OCI-M1 (cell line): ENCODE data around the gene GTF2H2.
"Not testable (repeated sequence)": the region's sequence is repeated elsewhere in the genome, so short reads cannot be mapped to it uniquely, and the experiment has no call there.

Experiments
- DNase-seq: peaks from one replicate; lab custom pipeline; 2025; lab: John Stamatoyannopoulos, UW

The GTF2H2 gene

DNA sequence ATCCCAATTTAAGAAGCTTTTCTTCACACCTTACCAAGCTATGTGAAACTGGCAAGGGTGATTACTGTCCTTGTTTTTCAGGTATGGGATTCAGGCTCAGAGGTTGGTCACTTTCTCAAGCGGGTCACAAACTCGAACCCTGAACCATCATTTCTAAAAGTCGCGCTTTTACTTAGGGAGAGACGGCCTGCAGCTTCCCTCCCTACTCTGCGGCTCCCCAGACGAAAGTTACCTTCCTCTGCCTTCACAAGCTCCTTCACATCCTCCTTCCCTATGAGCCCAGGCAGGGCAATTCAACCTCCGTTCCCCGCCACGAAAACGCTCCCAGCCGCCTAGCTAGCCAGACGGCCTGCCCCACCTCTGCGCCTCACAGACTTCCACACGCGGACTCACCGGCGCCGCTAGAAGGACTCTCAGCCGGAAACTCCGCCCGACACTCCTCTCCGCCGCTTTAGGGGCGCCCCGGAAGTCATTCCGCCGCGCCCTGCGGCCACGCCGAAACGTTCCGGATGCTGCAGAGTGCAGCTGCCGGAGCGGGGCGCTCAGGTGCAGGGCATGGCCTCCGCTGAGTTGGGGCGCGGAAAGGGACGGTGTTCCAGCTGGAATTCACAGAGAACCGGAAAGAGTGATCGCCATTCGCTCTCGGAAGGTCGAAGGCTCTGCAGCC is at the start of gene GTF2H2:
Gene GTF2H2 (minus strand): TSS at position 415 of the 667 bp plus-strand sequence. CDS start 4,913 bp downstream, outside the sequence.
- not testable (repeated sequence) for DNase-seq

DNA sequence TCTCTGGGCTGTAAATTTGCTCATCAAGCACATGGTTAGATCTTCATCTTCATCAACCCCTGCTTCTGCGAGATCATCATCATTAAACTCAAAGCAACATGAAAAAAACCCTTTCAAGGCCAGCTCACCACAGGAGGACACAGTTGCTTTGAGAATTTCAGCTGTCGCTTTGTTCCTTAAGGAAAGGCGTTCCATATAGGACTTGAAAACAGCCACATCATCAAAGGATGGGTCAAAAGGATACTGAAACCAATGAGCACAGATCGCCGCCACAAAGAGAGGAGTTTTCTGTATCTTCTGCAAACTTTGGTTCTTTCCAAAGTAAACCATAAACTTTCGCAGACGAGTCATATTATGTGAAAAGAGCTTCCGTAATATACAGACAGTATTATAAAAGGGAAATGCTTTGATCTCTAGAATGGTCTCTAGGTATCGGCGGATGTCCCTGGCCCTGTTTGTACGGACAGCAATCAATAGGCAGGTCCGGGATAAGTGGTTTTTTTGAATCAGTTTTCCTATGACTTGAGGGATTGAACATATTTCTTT is 42.3 kb upstream of the GTF2H2 start:
- not testable (repeated sequence) for DNase-seq

DNA sequence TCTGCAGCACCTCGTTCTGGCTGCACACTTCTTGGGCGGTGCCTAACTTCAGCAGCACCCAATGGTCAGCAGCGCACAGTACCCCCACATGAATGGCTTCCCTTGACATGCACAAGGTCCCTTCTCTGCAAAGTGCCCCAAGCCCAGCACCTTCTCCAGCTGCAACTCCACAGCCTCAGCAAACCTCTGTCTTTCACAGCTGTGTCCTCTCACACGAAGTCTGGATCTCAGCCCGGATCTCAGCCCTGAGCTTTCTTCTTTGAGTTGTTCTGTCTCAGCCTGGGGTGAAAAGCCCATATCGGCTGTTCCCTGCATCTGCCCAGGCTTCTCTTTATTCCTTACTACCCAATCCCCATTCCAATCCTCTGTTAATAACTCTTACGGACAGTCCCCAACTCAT is 32.5 kb upstream of the GTF2H2 start:
- DNase-seq: not testable (repeated sequence)

DNA sequence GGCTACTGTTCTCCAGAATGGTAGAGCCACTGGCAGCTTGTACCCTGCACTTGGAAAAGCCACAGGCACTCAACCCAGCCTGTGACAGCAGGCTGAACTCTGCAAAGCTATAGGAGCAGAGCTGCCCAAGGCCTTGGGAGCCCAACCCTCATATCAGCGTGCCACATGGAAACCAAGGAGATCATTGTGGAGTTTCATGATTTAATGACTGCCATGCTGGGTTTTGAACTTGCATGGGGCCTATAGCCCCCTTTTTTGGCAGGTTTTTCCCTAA is 30.4 kb upstream of the GTF2H2 start:
- not testable (repeated sequence) for DNase-seq

DNA sequence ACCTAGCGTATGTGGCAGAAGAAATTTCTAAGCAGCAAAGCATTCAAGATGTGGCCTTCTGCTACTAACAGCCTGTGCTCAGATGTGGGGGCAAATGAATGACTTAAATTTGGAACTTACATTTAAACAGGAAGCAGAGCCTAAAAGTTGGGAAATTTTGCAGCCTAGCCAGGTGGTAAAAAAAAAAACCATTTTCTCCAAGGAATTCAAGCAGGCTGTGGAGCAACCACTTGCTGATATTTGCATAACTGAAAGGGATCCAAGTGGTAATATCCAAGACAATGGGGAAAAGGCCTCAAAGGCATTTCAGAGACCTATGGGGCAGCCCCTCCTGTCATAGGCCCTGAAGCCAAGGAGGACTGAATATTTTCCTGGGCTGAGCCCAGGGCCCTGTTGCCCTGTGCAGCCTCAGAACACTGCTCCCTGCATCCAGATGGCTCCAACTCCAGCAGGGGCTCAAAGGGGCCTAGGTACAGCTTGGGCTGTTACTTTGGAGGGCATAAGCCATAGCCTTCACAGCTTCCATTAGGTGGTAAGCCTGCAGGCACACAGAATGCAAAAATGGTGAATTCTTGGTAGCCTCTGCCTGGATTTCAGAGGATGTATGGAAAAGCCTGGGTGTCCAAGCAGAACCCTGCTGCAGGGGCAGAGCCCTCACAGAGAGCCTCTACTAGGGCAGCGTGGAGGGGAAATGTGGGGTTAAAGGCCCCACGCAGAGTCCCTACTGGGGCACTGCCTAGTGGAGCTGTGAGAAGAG is 29.9 kb upstream of the GTF2H2 start:
- not testable (repeated sequence) for DNase-seq

DNA sequence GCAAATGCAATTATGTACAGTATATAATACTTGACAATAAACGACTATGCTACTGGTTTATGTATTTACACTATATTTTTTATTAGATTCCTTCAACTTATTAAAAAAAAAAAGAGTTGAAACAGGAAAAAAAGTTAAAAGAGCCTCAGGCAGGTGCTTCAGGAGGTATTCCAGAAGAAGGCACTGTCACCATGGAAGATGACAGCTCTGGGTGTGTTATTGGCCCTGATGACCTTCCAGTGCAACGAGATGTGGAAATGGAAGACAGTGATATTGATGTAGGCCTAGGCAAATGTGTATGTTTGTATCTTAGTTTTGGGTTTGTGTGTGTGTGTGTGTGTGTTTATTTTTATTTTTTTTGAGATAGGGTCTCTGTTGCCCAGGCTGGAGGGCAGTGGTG is 22.3 kb upstream of the GTF2H2 start:
- DNase-seq: not testable (repeated sequence)

DNA sequence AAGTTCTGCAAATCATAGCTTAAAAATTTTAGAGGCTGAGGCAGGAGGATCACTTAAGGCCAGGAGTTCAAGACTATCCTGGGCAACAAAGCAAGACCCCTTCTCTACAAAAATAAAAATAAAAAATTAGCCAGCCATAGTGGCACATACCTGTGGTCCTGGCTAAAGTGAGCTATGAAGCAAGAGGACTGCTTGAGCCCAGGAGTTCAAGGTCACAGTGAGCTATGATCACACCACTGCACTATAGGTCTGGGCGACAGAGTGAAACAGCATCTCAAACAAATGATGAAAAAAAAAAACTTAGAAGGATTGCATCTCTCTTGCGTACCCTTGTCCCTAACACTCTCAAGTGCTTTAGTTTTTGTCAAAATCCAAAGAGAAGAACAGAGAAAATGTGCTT is 21.3 kb upstream of the GTF2H2 start:
- DNase-seq: not testable (repeated sequence)

DNA sequence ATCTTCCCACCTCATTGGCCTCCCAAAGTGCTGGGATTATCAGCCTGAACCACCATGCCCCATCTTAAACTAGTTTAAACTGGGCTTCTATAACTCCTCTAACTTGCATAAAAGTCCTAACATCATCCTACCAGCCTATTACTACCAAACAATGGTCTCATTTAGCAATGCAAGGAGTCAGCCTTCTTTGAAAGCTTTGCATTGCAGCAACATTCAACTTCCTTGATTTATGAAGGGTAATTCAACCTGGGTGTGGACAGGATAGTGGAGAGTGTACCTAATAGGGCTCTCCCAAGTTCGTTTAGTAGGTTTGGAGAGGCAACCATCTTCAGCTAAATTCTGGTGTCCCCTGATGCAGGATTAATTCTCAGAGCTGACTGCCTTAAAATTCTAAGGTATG is 18.7 kb upstream of the GTF2H2 start:
- not testable (repeated sequence) for DNase-seq

DNA sequence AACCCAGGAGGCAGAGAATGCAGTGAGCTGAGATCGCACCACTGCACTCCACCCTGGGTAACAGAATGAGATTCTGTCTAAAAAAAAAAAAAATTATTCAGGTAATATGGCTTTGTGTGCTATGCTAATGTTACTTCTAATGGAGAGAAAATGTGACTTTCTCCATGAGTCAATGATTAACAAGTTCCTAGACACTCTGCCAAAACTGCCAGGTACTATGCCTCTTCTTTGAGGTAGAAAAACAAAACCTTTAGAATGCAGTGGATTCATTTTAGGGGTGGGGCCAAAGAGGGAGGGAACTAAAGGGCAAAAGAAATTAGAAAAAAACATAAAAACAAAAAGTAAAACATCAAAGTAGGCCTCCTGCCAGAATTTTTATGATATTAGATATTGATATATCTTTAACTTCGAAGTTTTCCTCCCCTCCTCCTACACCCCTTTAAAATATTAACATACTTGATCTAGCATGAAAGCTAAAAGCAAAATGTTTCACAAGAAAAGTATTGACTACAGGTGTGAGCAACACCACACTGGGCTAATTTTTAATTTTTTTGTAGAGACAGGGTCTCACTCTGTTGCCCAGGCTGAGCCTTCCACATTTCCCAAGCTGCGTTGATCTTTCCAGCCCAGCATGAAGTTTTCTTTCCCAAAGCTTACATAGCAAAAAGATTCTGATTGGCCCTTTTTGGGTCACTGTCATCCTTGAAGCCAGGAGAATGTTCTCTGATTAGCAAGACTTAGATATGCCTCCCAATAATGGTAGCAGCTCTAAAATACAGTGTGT is 17.0 kb upstream of the GTF2H2 start:
- not testable (repeated sequence) for DNase-seq

DNA sequence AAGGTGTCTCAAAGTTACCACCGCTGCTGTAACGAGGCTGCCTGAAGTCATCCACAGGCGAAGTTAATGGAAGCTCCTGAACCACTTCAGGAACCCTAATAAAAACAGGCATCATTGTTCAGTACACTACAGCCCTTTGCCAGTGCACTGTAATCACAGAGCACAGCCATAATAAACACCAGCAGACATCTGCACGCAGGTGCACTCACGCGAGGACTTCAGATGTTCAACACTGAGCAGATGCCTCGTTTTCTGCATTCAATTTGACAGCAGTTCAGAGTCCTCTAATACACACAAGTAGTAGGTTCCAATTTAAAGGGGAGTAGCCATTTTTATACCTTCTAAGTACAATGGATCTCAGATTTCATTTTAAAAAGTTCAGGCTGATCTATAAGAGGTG is 15.4 kb upstream of the GTF2H2 start:
- DNase-seq: not testable (repeated sequence)

DNA sequence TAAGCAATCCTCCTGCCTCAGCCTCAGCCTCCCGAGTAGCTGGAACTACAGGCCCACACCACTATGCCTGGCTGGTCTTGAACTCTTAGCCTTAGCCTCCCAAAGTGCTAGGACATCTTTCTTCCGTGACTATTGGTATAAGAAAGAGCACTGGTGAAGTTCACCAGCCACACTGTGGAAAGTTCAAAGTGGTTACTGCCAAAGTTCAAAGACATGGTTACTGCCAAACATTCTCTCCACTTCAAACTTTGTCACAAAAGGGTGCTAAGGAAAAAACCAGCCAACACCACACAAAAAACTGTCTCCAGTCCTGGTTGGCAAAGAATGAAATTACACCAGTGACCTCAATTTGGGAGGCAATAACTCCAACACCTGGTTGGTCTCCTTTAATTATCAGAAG is 14.9 kb upstream of the GTF2H2 start:
- DNase-seq: not testable (repeated sequence)

DNA sequence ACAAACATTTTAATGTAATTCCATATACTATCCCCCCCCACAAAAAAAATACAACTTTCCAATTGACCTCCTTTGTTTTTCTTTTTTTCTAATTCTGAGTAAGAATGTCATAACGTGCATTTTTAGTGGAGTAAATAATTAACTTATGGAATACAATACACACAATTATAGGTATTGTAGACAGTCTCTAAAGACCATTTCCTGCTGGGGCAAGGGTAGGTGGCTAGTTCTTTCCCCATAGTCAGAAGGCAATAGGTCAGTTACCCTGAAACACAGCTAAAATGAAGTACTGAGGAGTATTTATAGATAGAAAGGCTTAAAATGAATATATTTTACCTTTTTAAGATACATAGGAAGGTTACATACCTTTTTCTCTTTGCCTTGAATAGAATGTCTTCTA is 6.2 kb downstream of the GTF2H2 start:
- not testable (repeated sequence) for DNase-seq

DNA sequence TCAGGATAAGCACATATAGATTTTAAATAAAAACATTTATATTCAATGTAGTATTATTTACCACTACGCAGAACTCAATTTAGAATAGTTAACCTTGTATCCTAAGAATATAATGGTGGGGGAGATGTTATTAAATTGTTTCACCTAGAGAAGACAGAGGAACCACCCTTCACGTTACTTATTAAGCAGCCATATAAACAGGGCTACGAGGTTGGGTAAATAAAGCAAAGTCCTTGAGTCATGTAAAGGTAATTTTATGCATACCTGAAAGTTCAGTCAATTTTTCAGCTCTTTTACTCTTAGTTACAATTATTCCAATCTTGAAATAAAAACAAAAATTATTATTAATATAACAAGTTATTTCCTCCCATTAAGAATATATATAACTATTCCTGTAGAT is 8.1 kb downstream of the GTF2H2 start:
- DNase-seq: not testable (repeated sequence)

DNA sequence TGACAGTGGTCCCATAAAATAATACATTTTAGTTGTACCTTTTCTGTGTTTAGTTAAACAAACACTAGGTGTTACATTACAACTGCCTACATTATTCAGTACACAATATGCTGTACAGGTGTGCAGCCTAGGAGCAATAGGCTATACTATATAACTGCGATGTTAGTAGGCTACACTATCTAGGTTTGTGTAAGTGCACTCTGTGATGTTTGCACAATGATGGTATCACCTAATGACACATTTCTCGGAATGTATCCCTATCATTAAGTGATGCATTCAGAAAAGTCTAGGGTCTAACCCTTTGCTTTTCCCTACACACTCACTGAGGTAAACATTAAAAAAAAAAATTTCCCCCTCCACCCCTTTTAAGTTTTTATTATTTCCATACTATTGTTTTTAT is 22.7 kb downstream of the GTF2H2 start:
- not testable (repeated sequence) for DNase-seq

DNA sequence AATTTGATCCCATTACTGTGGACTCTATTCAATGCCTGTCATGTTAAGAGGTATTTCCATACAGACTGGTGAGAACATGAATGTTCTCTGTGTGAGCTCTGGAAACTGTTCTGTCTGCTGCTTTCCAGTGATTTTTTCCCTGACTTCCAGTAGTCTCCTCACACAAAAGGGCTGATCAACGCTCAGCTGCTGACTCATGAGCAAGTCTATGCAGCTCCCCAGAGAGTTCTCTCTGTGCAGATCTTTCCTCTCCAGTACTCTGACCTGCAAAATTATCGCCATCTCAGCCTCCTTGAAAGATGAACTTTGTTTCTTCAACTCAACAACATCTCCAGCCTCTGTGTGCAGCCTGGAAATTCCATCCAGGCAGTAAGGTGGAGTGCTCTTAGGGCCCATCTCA is 23.3 kb downstream of the GTF2H2 start:
- not testable (repeated sequence) for DNase-seq

DNA sequence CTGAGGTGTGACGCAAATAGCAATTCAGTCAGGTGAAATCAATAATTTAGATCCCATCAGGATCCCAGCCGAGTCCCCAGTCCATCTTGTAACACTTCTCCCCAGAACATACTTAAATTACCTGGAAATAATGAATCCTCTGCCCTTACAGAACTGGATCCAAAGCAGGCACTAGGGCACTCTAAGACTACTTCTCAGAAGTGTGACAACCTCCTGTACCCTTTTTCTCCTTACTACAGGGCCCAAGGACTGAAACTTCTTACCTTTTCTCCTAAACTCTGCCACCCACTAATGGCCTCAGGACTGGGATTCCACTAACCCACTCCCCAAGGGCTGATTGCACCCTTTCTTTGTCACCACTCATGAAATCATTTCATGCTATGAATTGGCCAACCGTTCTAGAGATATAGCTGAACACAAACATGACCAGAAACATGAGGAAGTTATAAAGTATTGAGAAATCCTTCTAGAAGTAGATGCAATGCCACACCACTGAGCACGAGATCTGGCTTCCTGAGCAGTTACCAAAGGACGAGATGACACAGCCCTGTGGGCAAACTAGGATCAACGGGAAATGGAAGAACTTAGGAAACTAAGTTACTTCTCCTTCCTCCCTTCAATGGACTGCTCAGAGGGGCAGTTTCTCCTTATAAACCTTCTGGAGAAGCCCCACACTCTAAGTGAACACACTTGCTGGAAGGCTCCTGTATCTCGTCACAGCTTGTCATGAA is 36.3 kb downstream of the GTF2H2 start:
- not testable (repeated sequence) for DNase-seq

DNA sequence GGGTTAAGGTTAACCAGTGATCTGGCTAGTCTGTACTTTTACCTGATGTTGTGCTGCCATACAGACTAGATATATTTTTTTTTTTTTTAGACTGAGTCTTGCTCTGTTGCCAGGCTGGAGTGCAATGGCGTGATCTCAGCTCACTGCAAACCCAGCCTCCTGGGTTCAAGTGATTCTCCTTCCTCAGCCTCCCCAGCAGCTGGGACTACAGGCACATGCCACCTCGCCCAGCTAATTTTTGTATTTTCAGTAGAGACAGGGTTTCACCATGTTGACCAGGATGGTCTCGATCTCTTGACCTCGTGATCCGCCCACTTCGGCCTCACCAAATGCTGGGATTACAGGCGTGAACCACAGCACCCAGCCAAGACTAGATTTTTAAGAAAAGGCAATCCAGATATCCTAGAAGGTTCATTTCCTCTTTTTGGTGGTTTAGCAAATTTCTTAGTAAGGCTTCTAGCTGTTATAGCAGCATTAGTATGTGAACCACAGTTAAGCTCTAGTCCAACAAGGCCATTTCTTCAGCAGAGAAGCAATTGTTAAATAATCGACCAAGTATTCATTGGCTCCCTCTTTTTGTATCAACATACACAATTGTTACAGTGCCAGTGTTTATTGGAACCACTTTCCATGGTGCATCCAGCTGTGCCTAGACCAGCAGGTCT is 42.1 kb downstream of the GTF2H2 start, which contains the start of gene NAIP:
Gene NAIP (minus strand): TSS at position 51 of the 665 bp plus-strand sequence. CDS start 12,424 bp downstream, outside the sequence.
- DNase-seq: not testable (repeated sequence)

DNA sequence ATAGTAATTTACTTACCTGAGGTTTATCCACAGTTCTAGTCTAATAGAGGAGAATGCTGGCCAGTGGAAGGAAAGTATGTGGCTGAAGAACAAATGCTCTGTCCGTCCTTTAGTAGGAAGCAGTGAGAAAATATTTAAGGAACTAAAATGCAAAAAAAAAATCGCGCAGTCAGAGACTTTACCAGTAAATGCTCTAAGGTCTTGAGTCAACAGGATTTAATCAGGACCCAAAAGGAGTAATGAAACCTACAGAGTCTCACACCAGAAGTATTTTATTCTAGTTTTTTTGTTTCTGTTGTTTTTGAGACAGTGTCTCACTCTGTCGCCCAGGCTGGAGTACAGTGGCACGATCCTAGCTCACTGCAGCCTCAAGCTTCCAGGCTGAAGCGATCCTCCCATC is 46.8 kb downstream of the GTF2H2 start:
- not testable (repeated sequence) for DNase-seq

DNA sequence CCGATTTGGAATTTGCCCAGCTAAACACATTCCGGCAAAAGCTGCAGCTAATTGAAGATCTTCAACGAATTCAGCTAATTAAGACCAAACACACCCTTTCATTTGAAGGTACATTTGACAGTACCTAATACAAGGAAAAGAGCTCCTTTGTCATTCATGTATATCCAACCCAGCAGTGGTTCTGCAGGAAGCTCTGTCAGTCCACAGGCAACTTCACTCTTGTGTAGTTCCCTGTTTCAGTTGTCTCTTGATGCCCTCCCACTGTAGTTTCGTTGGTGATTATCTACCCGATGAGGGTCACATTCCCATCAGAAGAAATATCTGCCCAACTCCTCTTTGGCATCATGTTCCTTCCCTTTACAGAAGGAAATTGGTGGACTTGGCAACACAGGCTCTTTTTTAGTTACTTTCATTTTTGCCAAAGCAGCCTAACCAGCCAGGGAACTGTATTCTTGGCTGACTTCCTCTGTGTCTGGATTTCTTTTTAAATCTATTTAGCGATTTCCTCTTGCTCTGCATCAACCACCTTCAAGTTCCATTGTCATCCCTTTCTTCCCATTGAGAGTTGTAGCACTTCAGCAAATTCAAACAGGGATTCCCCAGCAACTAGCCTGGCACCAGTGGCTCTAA is 49.0 kb downstream of the GTF2H2 start:
- DNase-seq: not testable (repeated sequence)

DNA sequence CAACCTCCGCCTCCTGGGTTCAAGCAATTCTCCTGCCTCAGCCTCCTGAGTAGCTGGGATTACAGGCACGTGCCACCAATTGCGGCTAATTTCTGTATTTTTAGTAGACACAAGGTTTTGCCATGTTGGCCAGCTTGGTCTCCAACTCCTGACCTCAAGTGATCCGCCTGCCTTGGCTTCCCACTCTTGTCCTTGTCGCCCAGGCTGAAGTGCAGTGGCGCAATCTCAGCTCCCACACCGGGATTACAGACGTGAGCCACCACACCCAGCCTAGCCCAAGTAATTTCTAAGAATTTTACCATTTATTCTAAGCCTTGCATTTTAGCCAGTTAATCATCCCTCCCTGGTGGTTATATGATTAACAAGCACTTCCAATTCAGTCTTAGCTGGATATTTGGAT is 53.3 kb downstream of the GTF2H2 start:
- no peak for DNase-seq

DNA sequence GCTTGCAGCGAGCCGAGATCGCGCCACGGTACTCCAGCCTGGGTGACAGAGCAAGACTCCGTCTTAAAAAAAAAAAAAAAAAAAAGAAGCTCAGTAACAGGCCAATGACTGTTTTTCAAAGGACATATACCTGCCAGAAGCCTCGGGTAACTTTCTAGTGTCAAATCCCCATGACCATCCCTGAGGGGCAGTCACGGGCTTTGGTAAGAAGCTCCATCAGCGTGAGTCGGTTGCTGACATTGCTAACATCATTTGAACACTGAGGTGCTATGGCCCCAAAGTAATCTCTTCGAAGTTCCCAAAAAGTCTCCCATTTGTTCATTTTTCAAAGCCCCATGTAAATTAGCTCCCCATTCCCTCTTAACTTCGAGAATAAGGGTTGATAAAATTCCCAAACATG is 53.9 kb downstream of the GTF2H2 start:
- DNase-seq: no peak
